Activated CD8-positive, alpha-beta T cell treated with anti-CD3 and anti-CD28 coated beads, Interleukin-2, amount 10 ng/mL, durations not matched to agents 7 days and 5 days (primary cell): Measurements from ENCODE around the gene TGFBR2. TPM values are rescaled to one million over a fixed set of nuclear protein-coding genes. Genes with fewer than 3 reads are reported as not detected.

Experiments
- ATAC-seq: fragments of 150-1000 bp; cut with Tn5 transposase; one replicate; pipeline ENCODE4 v1.10.0; 2021; ENCODE audit warnings: moderate library complexity
- CTCF ChIA-PET: fragments of 350-600 bp; sonication (Branson Sonifier 250); formaldehyde crosslinking; loops from one replicate; lab custom pipeline; 2021; ENCODE audit warnings: antibody characterized with exemption; lab: Charles Lee
- POLR2A ChIA-PET: fragments of 350-600 bp; sonication (Branson Sonifier 250); formaldehyde crosslinking; loops from one replicate; lab custom pipeline; 2021; ENCODE audit warnings: antibody characterized with exemption; lab: Charles Lee
- DNase-seq: peaks from one replicate; pipeline ENCODE4 v3.0.0-alpha.2; 2020
- H3K27ac Mint-ChIP-seq: one replicate; pipeline ENCODE4 v1.8.0; 2021; ENCODE audit warnings: mild to moderate bottlenecking, mixed read lengths
- H3K27me3 Mint-ChIP-seq: one replicate; pipeline ENCODE4 v1.8.0; 2021; ENCODE audit warnings: low read depth, mixed read lengths
- H3K36me3 Mint-ChIP-seq: one replicate; pipeline ENCODE4 v1.8.0; 2021; ENCODE audit warnings: low read depth, mixed read lengths
- H3K4me1 Mint-ChIP-seq: one replicate; pipeline ENCODE4 v1.8.0; 2021; ENCODE audit warnings: low read depth, mixed read lengths
- H3K4me3 Mint-ChIP-seq: one replicate; pipeline ENCODE4 v1.8.0; 2021; ENCODE audit warnings: mild to moderate bottlenecking, mixed read lengths
- H3K9me3 Mint-ChIP-seq: one replicate; pipeline ENCODE4 v1.8.0; 2022; ENCODE audit warnings: mixed read lengths; ENCODE audit not compliant: insufficient read depth
- total RNA-seq, 2 experiments: library from RNA; stranded (reverse); gene quantifications; one replicate each; pipeline ENCODE4 v1.2.3, GENCODE V29; 2021

Gene TGFBR2
- total RNA-seq, 2 experiments from 2014 or later, result 62.7 to 64.5 TPM

GRCh38 chr3:30613133-30613825, 6.9 kb downstream of the TGFBR2 start:
- no peaks in the 10 kb centered on the region for H3K27me3 Mint-ChIP-seq
- peak overlapping the region; percentile 87 for H3K4me3 Mint-ChIP-seq
- POLR2A ChIA-PET, result interaction anchor here (0.9 to 3.1 kb wide), 9 partner anchors 10 to 294 kb away, joined by 3 to 12 read pairs (median 5); no protein-coding TSS in a partner anchor
- H3K36me3 Mint-ChIP-seq, result peaks cover 57% of the 10 kb centered on the region
- H3K9me3 Mint-ChIP-seq, result no peaks in the 10 kb centered on the region
- peak; percentile 3 for ATAC-seq
- CTCF ChIA-PET, result interaction anchor here (0.9 to 11.3 kb wide), 9 partner anchors 8 to 571 kb away, joined by 3 to 91 read pairs (median 3); no protein-coding TSS in a partner anchor
- peaks cover 84% of the 10 kb centered on the region for H3K4me1 Mint-ChIP-seq
- DNase-seq, result no peak
- peak overlapping the region; percentile 85 for H3K27ac Mint-ChIP-seq

- peaks cover 58% of the 10 kb centered on the region for H3K36me3 Mint-ChIP-seq
- DNase-seq (no peak), ATAC-seq (no peak)
- no peaks in the 10 kb centered on the region for H3K27me3 Mint-ChIP-seq
- H3K4me1 Mint-ChIP-seq, result peaks cover 94% of the 10 kb centered on the region
- H3K4me3 Mint-ChIP-seq, result peak overlapping the region; percentile 36
- H3K27ac Mint-ChIP-seq, result peak overlapping the region; percentile 46
- ChIA-PET CTCF (interaction anchor here (0.7 to 11.3 kb wide), 6 partner anchors 10 to 572 kb away, joined by 3 to 91 read pairs (median 5); no protein-coding TSS in a partner anchor), POLR2A (interaction anchor here (1.2 to 3.1 kb wide), 4 partner anchors 11 to 44 kb away, joined by 3 to 12 read pairs (median 6); no protein-coding TSS in a partner anchor)
- no peaks in the 10 kb centered on the region for H3K9me3 Mint-ChIP-seq
Measured at GRCh38 chr3:30614373-30614772, 8.0 kb downstream of the TGFBR2 start.

- H3K4me3 Mint-ChIP-seq, result peak overlapping the region; percentile 36
- ATAC-seq (peak; percentile 7), DNase-seq (no peak)
- H3K27ac Mint-ChIP-seq, result peak overlapping the region; percentile 46
- POLR2A ChIA-PET, result interaction anchor here (1.1 to 3.9 kb wide), 4 partner anchors 8 to 44 kb away, joined by 3 to 34 read pairs (median 12); partner anchors contain the start of gene TGFBR2
- no peaks in the 10 kb centered on the region for H3K27me3 Mint-ChIP-seq
- H3K4me1 Mint-ChIP-seq, result peaks cover 94% of the 10 kb centered on the region
- H3K36me3 Mint-ChIP-seq, result peaks cover 58% of the 10 kb centered on the region
- CTCF ChIA-PET, result interaction anchor here (0.7 to 11.3 kb wide), 12 partner anchors 9 to 573 kb away, joined by 3 to 91 read pairs (median 4); no protein-coding TSS in a partner anchor
- no peaks in the 10 kb centered on the region for H3K9me3 Mint-ChIP-seq
Measured at GRCh38 chr3:30614943-30615342, 8.5 kb downstream of the TGFBR2 start.

DNA sequence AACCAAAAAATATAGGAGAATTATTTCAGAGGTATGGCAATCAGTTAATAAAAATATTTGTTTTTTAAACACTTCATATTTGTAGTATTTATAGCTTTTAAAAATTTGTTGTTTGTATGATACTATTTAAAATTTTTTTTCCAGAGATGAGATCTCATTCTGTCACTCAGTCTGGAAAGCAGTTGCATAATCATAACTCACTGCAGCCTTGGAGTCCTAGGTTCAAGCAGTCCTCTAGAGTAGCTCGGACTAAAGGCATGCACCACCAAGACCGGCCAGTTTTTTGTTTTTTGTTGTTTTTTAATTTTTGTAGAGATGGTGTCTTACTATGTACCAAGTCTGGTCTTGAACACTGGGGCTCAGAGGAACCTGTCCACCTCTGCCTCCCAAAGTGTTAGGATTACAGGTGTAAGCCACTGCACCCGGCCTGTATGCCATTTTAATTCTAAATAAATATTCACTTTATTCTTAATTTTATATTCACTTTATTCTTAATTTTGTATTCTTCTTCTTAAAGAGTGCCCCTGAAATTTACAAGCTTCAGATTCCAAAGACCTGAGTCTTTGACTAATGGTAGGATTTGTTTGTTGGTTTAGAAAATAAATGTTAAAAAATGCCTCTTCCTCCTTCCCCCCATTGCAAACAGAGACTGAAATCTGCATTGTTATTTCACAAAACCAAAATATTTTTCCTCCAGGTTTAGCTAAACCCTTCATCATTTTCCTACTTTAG, 9.4 kb downstream of the TGFBR2 start:
- H3K9me3 Mint-ChIP-seq, result no peaks in the 10 kb centered on the region
- DNase-seq (no peak), ATAC-seq (no peak)
- H3K4me3 Mint-ChIP-seq, result peak overlapping the region; percentile 47
- H3K27ac Mint-ChIP-seq, result peak overlapping the region; percentile 50
- CTCF ChIA-PET, result interaction anchor here (0.8 to 11.3 kb wide), 18 partner anchors 7 to 574 kb away, joined by 3 to 91 read pairs (median 4); no protein-coding TSS in a partner anchor
- POLR2A ChIA-PET, result interaction anchor here (1.0 to 3.9 kb wide), 8 partner anchors 8 to 51 kb away, joined by 3 to 34 read pairs (median 4); partner anchors contain the start of gene TGFBR2
- H3K27me3 Mint-ChIP-seq, result no peaks in the 10 kb centered on the region
- H3K36me3 Mint-ChIP-seq, result peaks cover 59% of the 10 kb centered on the region
- peaks cover 95% of the 10 kb centered on the region for H3K4me1 Mint-ChIP-seq

DNA sequence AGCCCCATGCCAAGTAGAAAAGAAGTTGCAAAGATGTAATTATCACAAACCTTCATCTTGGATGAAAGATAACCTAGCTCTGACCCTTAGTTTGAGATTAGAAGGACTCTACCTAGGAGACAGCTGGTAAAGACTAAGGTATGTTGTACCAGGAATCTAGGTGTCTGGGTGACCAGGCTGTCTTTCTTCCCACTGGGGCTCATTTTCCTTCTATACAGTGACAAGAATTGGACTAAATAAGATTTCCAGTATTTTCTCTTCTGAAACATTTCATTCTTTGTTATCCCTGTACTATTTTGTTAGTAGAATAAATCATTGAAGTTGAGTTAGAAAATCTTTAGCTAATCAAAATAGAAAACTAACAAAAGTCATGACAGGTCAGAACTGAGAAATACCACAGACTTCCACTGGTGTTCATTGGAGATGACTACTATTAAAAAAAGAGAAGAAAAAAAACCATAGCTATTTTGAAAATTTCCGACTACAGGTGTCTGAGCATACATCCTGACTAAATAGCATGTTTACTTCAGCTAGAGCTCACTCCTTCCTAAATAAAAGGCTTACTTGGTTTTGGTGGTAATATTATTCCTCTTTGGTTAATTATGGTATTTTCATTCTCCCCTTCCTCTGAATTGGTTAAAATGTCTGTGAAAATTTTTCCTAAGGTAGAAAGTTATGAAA, 10.1 kb downstream of the TGFBR2 start:
- Mint-ChIP-seq H3K4me3 (peak overlapping the region; percentile 47), H3K36me3 (peaks cover 61% of the 10 kb centered on the region)
- CTCF ChIA-PET, result interaction anchor here (0.7 to 11.3 kb wide), 16 partner anchors 8 to 418 kb away, joined by 3 to 91 read pairs (median 4); no protein-coding TSS in a partner anchor

DNA sequence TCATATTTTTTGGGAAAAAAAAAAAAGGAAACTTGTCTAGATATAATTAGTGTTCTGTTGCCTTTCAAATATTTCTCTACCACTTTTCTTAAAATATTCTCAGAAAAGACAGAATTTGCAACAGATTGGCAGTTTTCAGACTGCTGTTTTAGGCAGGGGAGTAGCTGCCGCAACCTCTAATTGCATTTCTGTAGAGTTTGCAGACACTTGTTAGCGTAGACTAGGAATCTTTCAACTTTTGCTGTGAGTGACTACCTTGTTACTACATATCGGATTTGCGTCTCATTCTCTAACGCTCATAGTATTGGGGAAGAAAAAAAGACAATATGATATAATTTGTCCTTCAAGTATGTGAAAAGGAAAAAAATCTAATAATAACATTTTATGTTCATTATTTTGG, 10.7 kb downstream of the TGFBR2 start:
- Mint-ChIP-seq H3K4me3 (peak overlapping the region; percentile 47), H3K27ac (peak overlapping the region; percentile 50), H3K9me3 (no peaks in the 10 kb centered on the region), H3K36me3 (peaks cover 63% of the 10 kb centered on the region), H3K27me3 (no peaks in the 10 kb centered on the region), H3K4me1 (peaks cover 95% of the 10 kb centered on the region)
- no peak for ATAC-seq
- ChIA-PET POLR2A (interaction anchor here (0.9 to 3.9 kb wide), 7 partner anchors 10 to 50 kb away, joined by 3 to 34 read pairs (median 3); partner anchors contain the start of gene TGFBR2), CTCF (interaction anchor here (0.7 to 11.3 kb wide), 10 partner anchors 9 to 298 kb away, joined by 3 to 91 read pairs (median 4); no protein-coding TSS in a partner anchor)
- no peak for DNase-seq

More for the DNA sequence above, 10.1 kb downstream of the TGFBR2 start:
- DNase-seq (no peak), ATAC-seq (no peak)
- Mint-ChIP-seq H3K9me3 (no peaks in the 10 kb centered on the region), H3K4me1 (peaks cover 95% of the 10 kb centered on the region), H3K27ac (peak overlapping the region; percentile 50), H3K27me3 (no peaks in the 10 kb centered on the region)
- POLR2A ChIA-PET, result interaction anchor here (0.9 to 3.9 kb wide), 9 partner anchors 8 to 51 kb away, joined by 3 to 34 read pairs (median 3); partner anchors contain the start of gene TGFBR2

DNA sequence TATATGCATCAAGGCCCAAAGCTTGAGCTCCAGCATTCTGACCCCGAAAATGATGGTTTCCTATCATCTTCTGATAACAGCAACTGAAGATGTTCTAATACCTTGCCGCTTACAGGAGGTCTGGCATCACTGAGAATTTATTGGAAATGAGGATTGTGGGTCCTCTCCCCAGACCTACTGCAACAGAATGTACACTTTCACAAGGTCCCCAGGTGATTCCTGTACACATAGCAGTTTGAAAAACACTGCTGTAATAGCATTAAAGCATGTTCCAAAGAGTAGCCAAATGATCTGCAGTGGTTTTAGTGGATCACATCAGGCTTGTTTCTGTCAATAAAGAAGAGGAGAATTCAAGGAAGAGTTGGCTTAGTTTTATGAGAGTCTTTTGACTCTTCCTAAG, 11.3 kb downstream of the TGFBR2 start:
- Mint-ChIP-seq H3K36me3 (peaks cover 64% of the 10 kb centered on the region), H3K4me1 (peaks cover 95% of the 10 kb centered on the region), H3K27me3 (no peaks in the 10 kb centered on the region), H3K9me3 (no peaks in the 10 kb centered on the region), H3K4me3 (peak overlapping the region; percentile 34), H3K27ac (peak overlapping the region; percentile 88)
- no peak for ATAC-seq
- ChIA-PET POLR2A (interaction anchor here (0.9 to 3.9 kb wide), 3 partner anchors 11 to 41 kb away, joined by 3 to 34 read pairs (median 6); partner anchors contain the start of gene TGFBR2), CTCF (interaction anchor here (0.7 to 11.3 kb wide), 8 partner anchors 9 to 76 kb away, joined by 3 to 91 read pairs (median 6); no protein-coding TSS in a partner anchor)
- no peak for DNase-seq

GRCh38 chr3:30618526-30618925, 12.1 kb downstream of the TGFBR2 start:
- no peak for DNase-seq
- Mint-ChIP-seq H3K36me3 (peaks cover 67% of the 10 kb centered on the region), H3K4me3 (peak overlapping the region; percentile 34), H3K9me3 (no peaks in the 10 kb centered on the region), H3K27me3 (no peaks in the 10 kb centered on the region), H3K27ac (peak overlapping the region; percentile 88), H3K4me1 (peaks cover 95% of the 10 kb centered on the region)
- no peak for ATAC-seq
- ChIA-PET POLR2A (interaction anchor here (1.0 to 3.9 kb wide), 3 partner anchors 12 to 39 kb away, joined by 3 to 34 read pairs (median 5); partner anchors contain the start of gene TGFBR2), CTCF (interaction anchor here (0.7 to 11.3 kb wide), 6 partner anchors 10 to 299 kb away, joined by 3 to 91 read pairs (median 4); no protein-coding TSS in a partner anchor)

GRCh38 chr3:30619318-30619717, 12.9 kb downstream of the TGFBR2 start:
- DNase-seq (no peak), ATAC-seq (no peak)
- H3K4me3 Mint-ChIP-seq, result peak overlapping the region; percentile 59
- POLR2A ChIA-PET, result interaction anchor here (0.8 to 1.9 kb wide), 6 partner anchors 9 to 75 kb away, joined by 3 to 6 read pairs (median 4); no protein-coding TSS in a partner anchor
- no peaks in the 10 kb centered on the region for H3K9me3 Mint-ChIP-seq
- CTCF ChIA-PET, result interaction anchor here (1.5 to 11.3 kb wide), 2 partner anchors 11 kb away, joined by 4 to 91 read pairs; no protein-coding TSS in a partner anchor
- peaks cover 73% of the 10 kb centered on the region for H3K36me3 Mint-ChIP-seq
- H3K4me1 Mint-ChIP-seq, result peaks cover 94% of the 10 kb centered on the region
- H3K27ac Mint-ChIP-seq, result peak overlapping the region; percentile 88
- H3K27me3 Mint-ChIP-seq, result no peaks in the 10 kb centered on the region
